HEK293 (cell line): Measurements from ENCODE around the gene CCDC117.

Experiments used
- EGR2 ChIP-seq: fragments of 450-650 bp; formaldehyde crosslinking; IDR thresholded peaks from 2 replicates; pipeline ENCODE4 v1.5.1; 2016; ENCODE audit warnings: low read depth, missing biosample characterization, missing genetic modification characterization
- GLI4 ChIP-seq: fragments of 450-650 bp; formaldehyde crosslinking; IDR thresholded peaks from 2 replicates; pipeline ENCODE4 v1.5.1; 2016; ENCODE audit warnings: missing biosample characterization, missing genetic modification characterization
- HOXD13 ChIP-seq: sonication (generic); formaldehyde crosslinking; IDR thresholded peaks from 2 replicates; pipeline ENCODE4 v1.8.0; 2022; ENCODE audit warnings: missing genetic modification reagents, borderline replicate concordance
- KLF9 ChIP-seq: fragments of 450-650 bp; formaldehyde crosslinking; IDR thresholded peaks from 2 replicates; pipeline ENCODE4 v1.5.1; 2016; ENCODE audit warnings: missing biosample characterization, missing genetic modification characterization, low read depth
- MZF1 ChIP-seq: fragments of 450-650 bp; formaldehyde crosslinking; IDR thresholded peaks from 2 replicates; pipeline ENCODE4 v1.5.1; 2017; ENCODE audit warnings: missing biosample characterization, missing genetic modification characterization, borderline replicate concordance
- SALL2 ChIP-seq: fragments of 450-650 bp; formaldehyde crosslinking; IDR thresholded peaks from 2 replicates; pipeline ENCODE4 v1.5.0; 2017; ENCODE audit warnings: missing biosample characterization, mild to moderate bottlenecking, missing genetic modification characterization, borderline replicate concordance
- SP3 ChIP-seq: fragments of 450-650 bp; formaldehyde crosslinking; IDR thresholded peaks from 2 replicates; pipeline ENCODE4 v1.5.1; 2016; ENCODE audit warnings: missing biosample characterization, missing genetic modification characterization
- ZBTB20 ChIP-seq: fragments of 450-650 bp; formaldehyde crosslinking; IDR thresholded peaks from 2 replicates; pipeline ENCODE4 v1.5.1; 2016; ENCODE audit warnings: missing biosample characterization, missing genetic modification characterization
- ZBTB49 ChIP-seq: fragments of 450-650 bp; formaldehyde crosslinking; IDR thresholded peaks from 2 replicates; pipeline ENCODE4 v1.5.1; 2016; ENCODE audit warnings: missing biosample characterization, missing genetic modification characterization, low read depth
- ZBTB7A ChIP-seq: fragments of 450-650 bp; formaldehyde crosslinking; IDR thresholded peaks from 2 replicates; pipeline ENCODE4 v1.5.1; 2016; ENCODE audit warnings: low read depth, missing biosample characterization, missing genetic modification characterization
- ZBTB8A ChIP-seq: fragments of 450-650 bp; formaldehyde crosslinking; IDR thresholded peaks from 2 replicates; pipeline ENCODE4 v1.5.1; 2016; ENCODE audit warnings: missing biosample characterization, missing genetic modification characterization
- ZIC2 ChIP-seq: fragments of 450-650 bp; formaldehyde crosslinking; IDR thresholded peaks from 2 replicates; pipeline ENCODE4 v1.5.1; 2016; ENCODE audit warnings: missing biosample characterization, missing genetic modification characterization
- ZNF10 ChIP-seq: fragments of 450-650 bp; formaldehyde crosslinking; IDR thresholded peaks from 2 replicates; pipeline ENCODE4 v1.5.1; 2017; ENCODE audit warnings: missing biosample characterization, missing genetic modification characterization
- ZNF132 ChIP-seq: fragments of 450-650 bp; formaldehyde crosslinking; IDR thresholded peaks from 2 replicates; pipeline ENCODE4 v1.5.1; 2017; ENCODE audit warnings: missing biosample characterization, missing genetic modification characterization, borderline replicate concordance
- ZNF175 ChIP-seq: fragments of 450-650 bp; formaldehyde crosslinking; IDR thresholded peaks from 2 replicates; pipeline ENCODE4 v1.5.1; 2016; ENCODE audit warnings: missing biosample characterization, missing genetic modification characterization
- ZNF184 ChIP-seq: fragments of 450-650 bp; IDR thresholded peaks from 2 replicates; pipeline ENCODE4 v1.5.1; 2018; ENCODE audit warnings: missing biosample characterization, mild to moderate bottlenecking, missing genetic modification characterization
- ZNF202 ChIP-seq: fragments of 450-650 bp; formaldehyde crosslinking; IDR thresholded peaks from 2 replicates; pipeline ENCODE4 v1.5.1; 2016; ENCODE audit warnings: missing biosample characterization, missing genetic modification characterization, borderline replicate concordance
- ZNF211 ChIP-seq: fragments of 450-650 bp; formaldehyde crosslinking; IDR thresholded peaks from 2 replicates; pipeline ENCODE4 v1.5.1; 2016; ENCODE audit warnings: low read depth, missing biosample characterization, missing genetic modification characterization
- ZNF302 ChIP-seq: fragments of 450-650 bp; formaldehyde crosslinking; IDR thresholded peaks from 2 replicates; pipeline ENCODE4 v1.5.1; 2016; ENCODE audit warnings: missing biosample characterization, missing genetic modification characterization, low read depth
- ZNF362 ChIP-seq: fragments of 450-650 bp; formaldehyde crosslinking; IDR thresholded peaks from 2 replicates; pipeline ENCODE4 v1.5.1; 2016; ENCODE audit warnings: missing biosample characterization, missing genetic modification characterization
- ZNF473 ChIP-seq: fragments of 450-650 bp; formaldehyde crosslinking; IDR thresholded peaks from 2 replicates; pipeline ENCODE4 v1.5.1; 2017; ENCODE audit warnings: missing biosample characterization, missing genetic modification characterization
- ZNF501 ChIP-seq: fragments of 450-650 bp; formaldehyde crosslinking; IDR thresholded peaks from 2 replicates; pipeline ENCODE4 v1.5.1; 2016; ENCODE audit warnings: missing biosample characterization, missing genetic modification characterization
- ZNF530 ChIP-seq: fragments of 450-650 bp; formaldehyde crosslinking; IDR thresholded peaks from 2 replicates; pipeline ENCODE4 v1.5.1; 2016; ENCODE audit warnings: low read depth, missing biosample characterization, missing genetic modification characterization
- ZNF548 ChIP-seq: fragments of 450-650 bp; formaldehyde crosslinking; IDR thresholded peaks from 2 replicates; pipeline ENCODE4 v1.5.1; 2016; ENCODE audit warnings: missing biosample characterization, missing genetic modification characterization
- ZNF561 ChIP-seq: fragments of 450-650 bp; IDR thresholded peaks from 2 replicates; pipeline ENCODE4 v1.5.1; 2018; ENCODE audit warnings: missing biosample characterization, missing genetic modification characterization, borderline replicate concordance
- ZNF596 ChIP-seq: fragments of 450-650 bp; IDR thresholded peaks from 2 replicates; pipeline ENCODE4 v1.5.0; 2018; ENCODE audit warnings: missing biosample characterization, mild to moderate bottlenecking, missing genetic modification characterization, moderate library complexity
- ZNF626 ChIP-seq: fragments of 450-650 bp; sonication (Bioruptor Pico); formaldehyde crosslinking; IDR thresholded peaks from 2 replicates; pipeline ENCODE4 v1.5.1; 2018; ENCODE audit warnings: missing biosample characterization, missing genetic modification characterization, inconsistent platforms
- ZNF658 ChIP-seq: fragments of 450-650 bp; formaldehyde crosslinking; IDR thresholded peaks from 2 replicates; pipeline ENCODE4; 2016; ENCODE audit warnings: missing biosample characterization, missing genetic modification characterization
- ZNF664 ChIP-seq: fragments of 450-650 bp; formaldehyde crosslinking; IDR thresholded peaks from 2 replicates; pipeline ENCODE4 v1.5.1; 2016; ENCODE audit warnings: missing biosample characterization, missing genetic modification characterization
- ZNF704 ChIP-seq: fragments of 450-650 bp; formaldehyde crosslinking; IDR thresholded peaks from 2 replicates; pipeline ENCODE4 v1.5.1; 2016; ENCODE audit warnings: missing biosample characterization, missing genetic modification characterization
- ZNF747 ChIP-seq: fragments of 450-650 bp; formaldehyde crosslinking; IDR thresholded peaks from 2 replicates; pipeline ENCODE4 v1.5.1; 2016; ENCODE audit warnings: missing biosample characterization, missing genetic modification characterization
- ZNF792 ChIP-seq: fragments of 450-650 bp; formaldehyde crosslinking; IDR thresholded peaks from 2 replicates; pipeline ENCODE4 v1.5.1; 2016; ENCODE audit warnings: missing biosample characterization, missing genetic modification characterization
- ZNF830 ChIP-seq: fragments of 450-650 bp; IDR thresholded peaks from 2 replicates; pipeline ENCODE4 v1.5.0; 2018; ENCODE audit warnings: missing biosample characterization, missing genetic modification characterization, low read depth, mild to moderate bottlenecking, moderate library complexity
- ZSCAN16 ChIP-seq: fragments of 450-650 bp; formaldehyde crosslinking; IDR thresholded peaks from 2 replicates; pipeline ENCODE4 v1.5.1; 2016; ENCODE audit warnings: missing biosample characterization, missing genetic modification characterization
- ZSCAN4 ChIP-seq: fragments of 450-650 bp; formaldehyde crosslinking; IDR thresholded peaks from 2 replicates; pipeline ENCODE4 v1.5.1; 2017; ENCODE audit warnings: missing biosample characterization, missing genetic modification characterization

Gene CCDC117

GRCh38 chr22:28800308-28801041 lies 28.0 kb downstream of the CCDC117 start, which contains the start of gene XBP1 (continued):
- no peak for TF ChIP-seq ZNF704 (tag by site-specific recombination)
- TF ChIP-seq ZNF302 (tag by site-specific recombination): no peak
- TF ChIP-seq ZBTB8A (tag by site-specific recombination): peak; percentile 70
- no peak for TF ChIP-seq ZNF10 (tag by site-specific recombination)
- no peak for TF ChIP-seq ZNF830 (tag by site-specific recombination)
- TF ChIP-seq ZNF202 (tag by site-specific recombination): no peak
- no peak for TF ChIP-seq ZSCAN16 (tag by site-specific recombination)
- TF ChIP-seq ZBTB20: peak; percentile 60
- no peak; the same call in 1 of the 2 replicates for TF ChIP-seq ZIC2
- no peak for TF ChIP-seq SP3 (tag by site-specific recombination)
- TF ChIP-seq ZNF548: no peak
- TF ChIP-seq ZNF561: peak; percentile 37; the same call in 1 of the 2 replicates
- TF ChIP-seq SALL2 (tag by site-specific recombination): no peak
- no peak for TF ChIP-seq ZBTB49 (tag by site-specific recombination)
- no peak for TF ChIP-seq ZBTB7A (tag by site-specific recombination)
- TF ChIP-seq KLF9 (tag by site-specific recombination): no peak
- TF ChIP-seq MZF1 (tag by site-specific recombination): no peak
- no peak for TF ChIP-seq ZNF658 (tag by site-specific recombination)
- TF ChIP-seq ZNF132 (tag by site-specific recombination): no peak
- TF ChIP-seq GLI4 (tag by site-specific recombination): no peak
- TF ChIP-seq ZNF747 (tag by site-specific recombination): no peak
- no peak for TF ChIP-seq ZNF626
- no peak for TF ChIP-seq HOXD13 (CRISPR knock-in tag)
- no peak for TF ChIP-seq ZNF596 (tag by site-specific recombination)
- TF ChIP-seq ZNF211 (tag by site-specific recombination): no peak
- TF ChIP-seq ZNF184: no peak
- TF ChIP-seq ZSCAN4: no peak
- 0 out of 2 replicates have a peak, but pooled peaks have one; percentile 49 for TF ChIP-seq ZNF501 (tag by site-specific recombination)
- TF ChIP-seq ZNF664: no peak
- no peak for TF ChIP-seq ZNF792 (tag by site-specific recombination)
- no peak for TF ChIP-seq ZNF175 (tag by site-specific recombination)
- TF ChIP-seq EGR2 (tag by site-specific recombination): no peak
- TF ChIP-seq ZNF473: no peak
- no peak for TF ChIP-seq ZNF362 (tag by site-specific recombination)
- TF ChIP-seq ZNF530 (tag by site-specific recombination): no peak
